Neural cell (in vitro differentiated cells): ENCODE data around the gene BLVRA.

ENCODE experiments used
- CTCF ChIP-seq: fragments of 450-650 bp; IDR thresholded peaks from 2 replicates; pipeline ENCODE4 v1.5.1; 2014; ENCODE audit warnings: antibody characterized with exemption, mild to moderate bottlenecking, moderate library complexity; ENCODE audit not compliant: poor library complexity, severe bottlenecking
- EZH2 ChIP-seq: fragments of 200-600, 300-800 bp; shearing (Covaris generic), sonication (generic); IDR thresholded peaks from 2 replicates; pipeline ENCODE4 v1.6.1; 2014; ENCODE audit warnings: antibody characterized with exemption, low read length, borderline replicate concordance, mild to moderate bottlenecking; ENCODE audit not compliant: insufficient read depth, poor library complexity, severe bottlenecking
- TAF1 ChIP-seq: IDR thresholded peaks from 2 replicates; pipeline ENCODE4 v1.6.1; 2012; ENCODE audit warnings: low read depth
- TF ChIP-seq, protein P1 (sequence below): IDR thresholded peaks from 2 replicates; pipeline ENCODE4 v1.6.1; 2012; ENCODE audit warnings: borderline replicate concordance

DNA sequence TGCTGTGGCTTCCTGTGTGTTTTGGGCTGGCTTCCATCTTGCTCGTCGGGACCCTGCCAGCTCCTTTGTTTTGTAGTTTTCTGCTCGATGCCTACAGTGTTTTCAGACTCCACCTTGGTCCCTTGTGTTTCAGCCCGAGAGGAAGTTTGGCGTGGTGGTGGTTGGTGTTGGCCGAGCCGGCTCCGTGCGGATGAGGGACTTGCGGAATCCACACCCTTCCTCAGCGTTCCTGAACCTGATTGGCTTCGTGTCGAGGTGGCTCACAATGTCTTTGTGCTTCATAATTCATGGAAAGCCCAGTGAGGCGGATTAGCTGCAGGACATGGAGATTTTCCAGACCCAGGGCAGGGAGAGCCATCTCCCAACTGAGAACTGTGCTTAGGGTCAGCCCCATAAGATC lies 29.3 kb downstream of the BLVRA start:
- TF ChIP-seq, protein P1, sequence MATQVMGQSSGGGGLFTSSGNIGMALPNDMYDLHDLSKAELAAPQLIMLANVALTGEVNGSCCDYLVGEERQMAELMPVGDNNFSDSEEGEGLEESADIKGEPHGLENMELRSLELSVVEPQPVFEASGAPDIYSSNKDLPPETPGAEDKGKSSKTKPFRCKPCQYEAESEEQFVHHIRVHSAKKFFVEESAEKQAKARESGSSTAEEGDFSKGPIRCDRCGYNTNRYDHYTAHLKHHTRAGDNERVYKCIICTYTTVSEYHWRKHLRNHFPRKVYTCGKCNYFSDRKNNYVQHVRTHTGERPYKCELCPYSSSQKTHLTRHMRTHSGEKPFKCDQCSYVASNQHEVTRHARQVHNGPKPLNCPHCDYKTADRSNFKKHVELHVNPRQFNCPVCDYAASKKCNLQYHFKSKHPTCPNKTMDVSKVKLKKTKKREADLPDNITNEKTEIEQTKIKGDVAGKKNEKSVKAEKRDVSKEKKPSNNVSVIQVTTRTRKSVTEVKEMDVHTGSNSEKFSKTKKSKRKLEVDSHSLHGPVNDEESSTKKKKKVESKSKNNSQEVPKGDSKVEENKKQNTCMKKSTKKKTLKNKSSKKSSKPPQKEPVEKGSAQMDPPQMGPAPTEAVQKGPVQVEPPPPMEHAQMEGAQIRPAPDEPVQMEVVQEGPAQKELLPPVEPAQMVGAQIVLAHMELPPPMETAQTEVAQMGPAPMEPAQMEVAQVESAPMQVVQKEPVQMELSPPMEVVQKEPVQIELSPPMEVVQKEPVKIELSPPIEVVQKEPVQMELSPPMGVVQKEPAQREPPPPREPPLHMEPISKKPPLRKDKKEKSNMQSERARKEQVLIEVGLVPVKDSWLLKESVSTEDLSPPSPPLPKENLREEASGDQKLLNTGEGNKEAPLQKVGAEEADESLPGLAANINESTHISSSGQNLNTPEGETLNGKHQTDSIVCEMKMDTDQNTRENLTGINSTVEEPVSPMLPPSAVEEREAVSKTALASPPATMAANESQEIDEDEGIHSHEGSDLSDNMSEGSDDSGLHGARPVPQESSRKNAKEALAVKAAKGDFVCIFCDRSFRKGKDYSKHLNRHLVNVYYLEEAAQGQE: no peak
- no peak for TF ChIP-seq CTCF
- TF ChIP-seq TAF1: no peak
- TF ChIP-seq EZH2: no peak
